ENCODE data around the gene ADGRB2.

- TF ChIP-seq CTCF (IDR thresholded peaks at IDR 0.05) = no peak
- no peak for TF ChIP-seq POLR2A (IDR thresholded peaks at IDR 0.05)
Observed at GRCh38 chr1:31702836-31703404, 61.2 kb downstream of the ADGRB2 start.

All from esophagus squamous epithelium (tissue), 4 donors.